Lower lobe of right lung (tissue), 2 donors: ENCODE data around the gene GDF15. TPM values are rescaled to one million over a fixed set of nuclear protein-coding genes. Genes with fewer than 3 reads are reported as not detected.

Source experiments
- ATAC-seq, 2 donors: fragments of 200-7000 bp; cut with Tn5 transposase; one replicate each; pipeline ENCODE4 v1.9.1; 2020 to 2022; ENCODE audit warnings: mild to moderate bottlenecking in 2 of 2, moderate library complexity in 2 of 2
- DNase-seq: peaks from one replicate; pipeline ENCODE4 v3.0.0-alpha.2; 2020
- H3K27ac ChIP-seq: fragments of 200-600 bp; one replicate; pipeline ENCODE4 v1.8.0; 2022
- H3K27me3 ChIP-seq: fragments of 200-600 bp; one replicate; pipeline ENCODE4 v1.8.0; 2022; ENCODE audit warnings: low read depth
- H3K36me3 ChIP-seq: fragments of 200-600 bp; one replicate; pipeline ENCODE4 v1.8.0; 2022; ENCODE audit warnings: mild to moderate bottlenecking
- H3K4me1 ChIP-seq: fragments of 200-600 bp; one replicate; pipeline ENCODE4 v1.8.0; 2022
- H3K4me3 ChIP-seq: fragments of 200-600 bp; one replicate; pipeline ENCODE4 v1.8.0; 2022; ENCODE audit warnings: mild to moderate bottlenecking
- H3K9me3 ChIP-seq: fragments of 200-600 bp; one replicate; pipeline ENCODE4 v1.8.0; 2022
- intact Hi-C: fragments of 100-400 bp; cut with DNase I; formaldehyde crosslinking; loops from one replicate; pipeline ENCODE4 v1.11.0; 2022
- total RNA-seq: library from RNA; stranded (reverse); fragmentation: NEBNext Ultra II Directional; extraction: Animal tissue kit (Norgen Biotek cat#: 25700); gene quantifications from one replicate; pipeline ENCODE4 v1.2.1, GENCODE V29; 2021
- TF ChIP-seq, protein P1 (sequence below): fragments of 200-600 bp; IDR thresholded peaks from one replicate; pipeline ENCODE4 v1.8.0; 2022; ENCODE audit warnings: antibody characterized with exemption, mild to moderate bottlenecking
- donor health status: DM: no; HTN: yes; CAD: no; lungs with severe emphysema.

GDF15 gene
- total RNA-seq, 1 donor from 2014 or later: 21.2 TPM

DNA sequence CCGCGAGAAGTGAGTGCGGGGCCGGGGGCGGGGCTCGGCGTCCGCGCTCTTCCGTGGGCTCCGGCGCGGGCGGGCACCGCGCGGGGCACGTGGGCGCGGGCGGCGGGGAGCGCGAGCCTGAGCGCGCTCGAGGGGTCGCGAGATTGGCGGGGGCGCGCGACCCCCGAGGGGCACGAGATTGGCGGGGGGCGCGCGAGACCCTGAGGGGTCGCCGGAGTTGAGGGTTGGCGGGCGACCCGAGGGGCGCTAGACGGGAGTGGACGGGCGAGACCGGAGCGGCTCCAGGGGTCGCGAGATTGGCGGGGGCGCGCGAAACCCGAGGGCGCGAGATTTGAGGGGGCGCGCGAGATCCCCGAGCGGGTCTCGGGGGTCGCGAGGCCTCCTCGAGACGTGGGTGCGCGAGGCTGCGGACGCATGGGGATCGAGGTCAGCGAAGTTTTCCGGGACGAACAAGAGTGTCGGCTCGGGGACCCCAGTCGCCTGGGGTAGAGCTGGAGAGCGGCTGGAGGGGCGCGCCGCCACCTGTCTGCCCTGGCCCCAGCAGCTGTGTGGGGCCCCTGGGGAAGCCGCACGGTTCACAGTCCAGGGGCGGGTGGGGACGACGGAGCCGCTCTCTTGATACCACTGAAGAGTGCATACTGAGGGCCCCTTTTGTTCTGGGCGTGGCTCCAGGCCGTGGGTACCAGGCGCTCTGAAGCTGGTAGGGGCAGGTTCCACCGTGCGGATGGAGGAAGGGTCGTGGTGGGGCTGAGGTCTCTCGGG lies 33.9 kb downstream of the GDF15 start:
- no peak for ATAC-seq
- H3K4me3 ChIP-seq: peak overlapping the region; percentile 80
- intact Hi-C loops: no loop called here
- H3K27me3 ChIP-seq: no peaks in the 10 kb centered on the region
- H3K36me3 ChIP-seq: no peaks in the 10 kb centered on the region
- TF ChIP-seq, protein P1, sequence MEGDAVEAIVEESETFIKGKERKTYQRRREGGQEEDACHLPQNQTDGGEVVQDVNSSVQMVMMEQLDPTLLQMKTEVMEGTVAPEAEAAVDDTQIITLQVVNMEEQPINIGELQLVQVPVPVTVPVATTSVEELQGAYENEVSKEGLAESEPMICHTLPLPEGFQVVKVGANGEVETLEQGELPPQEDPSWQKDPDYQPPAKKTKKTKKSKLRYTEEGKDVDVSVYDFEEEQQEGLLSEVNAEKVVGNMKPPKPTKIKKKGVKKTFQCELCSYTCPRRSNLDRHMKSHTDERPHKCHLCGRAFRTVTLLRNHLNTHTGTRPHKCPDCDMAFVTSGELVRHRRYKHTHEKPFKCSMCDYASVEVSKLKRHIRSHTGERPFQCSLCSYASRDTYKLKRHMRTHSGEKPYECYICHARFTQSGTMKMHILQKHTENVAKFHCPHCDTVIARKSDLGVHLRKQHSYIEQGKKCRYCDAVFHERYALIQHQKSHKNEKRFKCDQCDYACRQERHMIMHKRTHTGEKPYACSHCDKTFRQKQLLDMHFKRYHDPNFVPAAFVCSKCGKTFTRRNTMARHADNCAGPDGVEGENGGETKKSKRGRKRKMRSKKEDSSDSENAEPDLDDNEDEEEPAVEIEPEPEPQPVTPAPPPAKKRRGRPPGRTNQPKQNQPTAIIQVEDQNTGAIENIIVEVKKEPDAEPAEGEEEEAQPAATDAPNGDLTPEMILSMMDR: no peak
- no peaks in the 10 kb centered on the region for H3K9me3 ChIP-seq
- DNase-seq: peak; percentile 66
- H3K27ac ChIP-seq: peak overlapping the region; percentile 97
- peaks cover 74% of the 10 kb centered on the region for H3K4me1 ChIP-seq

DNA sequence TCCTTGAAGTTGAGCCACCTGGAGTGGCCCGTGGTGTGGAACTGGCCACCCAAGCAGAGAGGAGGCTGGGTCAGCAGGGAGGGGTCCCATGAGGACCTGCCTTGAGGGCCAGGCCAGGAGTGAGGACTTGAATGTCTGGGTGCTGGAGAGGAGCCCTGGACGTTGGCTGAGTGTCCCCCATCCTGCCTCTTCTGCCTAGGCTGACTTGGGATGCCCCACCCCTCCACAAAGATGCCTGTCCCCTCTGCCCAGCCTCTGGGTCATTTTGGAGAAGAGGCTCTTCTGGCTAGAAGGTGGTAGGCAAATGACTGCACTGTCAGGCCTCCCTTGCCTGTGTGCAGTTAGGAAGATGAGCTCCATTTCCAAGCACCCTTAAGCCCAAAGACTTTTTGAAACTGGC lies 35.0 kb downstream of the GDF15 start:
- ATAC-seq: no peak
- TF ChIP-seq, protein P1: no peak
- Histone ChIP-seq H3K9me3 (no peaks in the 10 kb centered on the region), H3K36me3 (no peaks in the 10 kb centered on the region), H3K27ac (no peak overlapping the region), H3K4me3 (peak overlapping the region; percentile 80), H3K4me1 (peaks cover 74% of the 10 kb centered on the region), H3K27me3 (no peaks in the 10 kb centered on the region)
- intact Hi-C loops: no loop called here
- DNase-seq: peak; percentile 41

DNA sequence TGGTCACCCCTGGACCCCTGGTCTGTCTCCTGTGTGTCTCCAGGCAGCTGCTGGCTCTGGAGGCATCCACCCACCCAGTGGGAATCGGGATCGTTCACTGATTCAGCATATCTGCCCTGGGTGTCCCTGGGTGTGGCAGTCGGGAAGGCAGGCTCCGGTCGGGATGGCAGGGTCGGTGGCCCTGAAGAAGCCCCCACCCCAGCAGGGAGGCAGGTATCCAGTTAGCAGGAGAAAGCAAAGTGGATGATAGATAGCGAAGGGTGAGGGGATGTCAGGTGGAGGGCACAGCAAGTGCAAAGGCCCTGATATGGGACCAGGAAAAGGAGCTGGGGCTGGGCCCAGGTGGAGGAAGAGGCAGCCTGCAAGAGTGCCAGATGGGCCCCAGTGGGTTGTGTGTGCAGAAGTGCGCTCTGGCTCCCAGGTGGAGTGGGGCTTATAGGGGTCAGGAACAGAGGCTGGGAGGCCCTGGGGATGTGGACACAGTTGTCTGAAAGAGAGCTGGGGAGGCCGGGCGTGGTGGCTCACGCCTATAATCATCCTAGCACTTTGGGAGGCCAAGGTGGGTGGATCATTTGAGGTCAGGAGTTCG lies 35.5 kb downstream of the GDF15 start:
- no peak overlapping the region for H3K27ac ChIP-seq
- no peak overlapping the region for H3K4me3 ChIP-seq
- H3K36me3 ChIP-seq: no peaks in the 10 kb centered on the region
- no peaks in the 10 kb centered on the region for H3K9me3 ChIP-seq
- intact Hi-C loops: no loop called here
- ATAC-seq (no peak), DNase-seq (peak; percentile 43)
- H3K4me1 ChIP-seq: peaks cover 74% of the 10 kb centered on the region
- TF ChIP-seq, protein P1: no peak
- H3K27me3 ChIP-seq: no peaks in the 10 kb centered on the region

DNA sequence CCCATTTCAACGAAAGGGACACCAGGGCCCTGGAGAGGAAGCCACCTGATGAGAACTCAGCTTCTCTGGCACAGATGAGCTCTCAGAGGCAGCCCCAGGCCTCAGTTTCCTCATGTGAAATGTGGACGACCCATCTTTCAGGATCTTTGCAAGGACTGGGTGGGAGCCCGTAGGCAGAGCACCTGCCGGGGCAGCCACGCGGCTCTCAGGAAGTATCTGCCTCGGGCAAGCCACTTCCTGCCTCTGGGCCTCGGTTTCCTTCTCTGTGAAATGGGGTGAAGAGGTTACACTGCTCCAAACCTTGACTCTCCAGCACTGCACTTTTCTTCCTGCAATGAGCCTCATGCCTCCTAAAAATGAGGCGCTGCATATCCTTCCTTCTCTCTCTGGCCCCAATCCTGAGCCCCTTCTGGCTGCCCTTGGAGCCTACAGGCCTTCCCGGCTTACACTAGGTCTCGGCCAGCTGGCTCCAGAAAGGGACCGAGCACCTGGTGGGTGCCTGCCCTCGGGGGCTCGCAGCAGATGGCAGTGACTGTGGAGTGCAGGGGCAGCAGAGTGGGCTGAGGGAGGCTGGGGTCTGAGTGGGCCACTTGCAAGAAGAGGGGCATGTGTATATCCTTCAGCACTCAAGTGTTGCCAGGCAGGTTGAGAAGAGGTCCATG lies 36.7 kb downstream of the GDF15 start:
- Histone ChIP-seq H3K4me3 (no peak overlapping the region), H3K9me3 (no peaks in the 10 kb centered on the region), H3K4me1 (peaks cover 66% of the 10 kb centered on the region), H3K27ac (no peak overlapping the region), H3K27me3 (no peaks in the 10 kb centered on the region), H3K36me3 (no peaks in the 10 kb centered on the region)
- intact Hi-C loops: no loop called here
- DNase-seq (peak; percentile 39), ATAC-seq (no peak)
- TF ChIP-seq, protein P1: no peak

DNA sequence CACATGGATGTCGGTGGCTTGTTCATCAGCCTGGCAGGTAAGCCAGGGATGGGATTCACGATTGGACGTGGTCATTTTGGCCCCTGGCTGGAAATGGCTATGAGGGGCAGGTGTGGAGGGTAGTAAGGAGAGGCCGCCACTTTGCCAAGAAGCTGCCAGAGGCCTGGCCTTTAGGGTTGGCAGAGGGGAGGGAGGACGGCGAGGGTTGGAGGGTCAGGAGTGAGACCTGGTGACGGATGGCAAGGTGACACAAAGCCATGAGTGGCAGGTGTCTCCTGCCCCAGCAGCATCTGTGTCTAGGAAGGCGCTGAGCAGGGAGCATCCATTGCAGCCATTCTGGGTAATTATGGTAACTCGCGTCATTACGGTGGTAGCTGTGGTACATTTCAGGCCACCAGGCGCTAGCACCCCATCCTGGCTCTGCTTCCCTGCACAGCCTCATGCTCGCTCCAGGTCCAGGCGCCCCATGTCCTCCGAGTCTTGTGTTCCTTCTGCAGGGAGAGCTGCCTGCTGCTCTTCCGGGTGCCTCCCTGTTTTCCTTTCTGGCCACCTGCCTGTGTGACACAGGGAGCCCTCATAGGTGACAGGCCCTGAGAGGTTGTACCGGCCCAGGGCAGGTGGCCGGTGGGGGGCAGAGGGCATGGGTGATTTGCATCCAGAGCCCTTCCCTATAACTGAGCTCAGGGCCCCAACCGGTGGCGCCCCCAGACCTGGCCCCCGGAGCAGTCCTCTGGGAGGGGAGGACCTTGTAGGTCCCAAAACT lies 37.5 kb downstream of the GDF15 start:
- Histone ChIP-seq H3K4me3 (no peak overlapping the region), H3K27ac (no peak overlapping the region), H3K9me3 (no peaks in the 10 kb centered on the region), H3K27me3 (no peaks in the 10 kb centered on the region), H3K4me1 (peaks cover 58% of the 10 kb centered on the region), H3K36me3 (no peaks in the 10 kb centered on the region)
- ATAC-seq: no peak
- intact Hi-C loops: no loop called here
- DNase-seq: peak; percentile 41
- TF ChIP-seq, protein P1: no peak
